Measurements from ENCODE around the gene TWIST2.

DNA sequence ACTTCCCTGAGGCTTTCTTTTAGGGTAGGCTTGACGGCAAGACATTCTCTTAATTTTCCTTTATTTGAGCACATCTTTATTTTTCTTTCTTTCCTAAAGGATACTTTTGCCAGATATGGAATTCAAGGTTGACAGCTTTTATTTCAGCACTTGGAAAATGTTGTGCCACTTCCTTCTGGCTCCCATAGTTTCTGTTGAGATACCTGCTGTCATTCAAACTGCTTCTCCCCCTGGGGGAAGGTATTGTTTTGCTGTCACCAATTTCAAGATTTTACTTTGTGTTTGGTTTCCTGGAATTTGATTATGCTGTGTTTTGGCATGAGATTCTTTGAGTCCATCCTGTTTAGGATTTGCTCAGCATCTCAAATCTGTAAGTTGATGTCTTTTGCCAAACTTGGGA is 39.1 kb upstream of the TWIST2 start:
- TF ChIP-seq TAF1 (IDR thresholded peaks at IDR 0.05; ENCODE audit: borderline replicate concordance, low read depth, low read length) (no peak), POLR2AphosphoS5 (IDR thresholded peaks at IDR 0.05; ENCODE audit: low read depth, low read length) (no peak)

Data from GM12892 (cell line).